ENCODE data around the gene MYMK. TPM values are rescaled to one million over a fixed set of nuclear protein-coding genes. Genes with fewer than 3 reads are reported as not detected.

MYMK gene
- total and polyA plus RNA-seq, 2 of the 4 experiments (the other 2 are of a cell fraction), result not detected

DNA sequence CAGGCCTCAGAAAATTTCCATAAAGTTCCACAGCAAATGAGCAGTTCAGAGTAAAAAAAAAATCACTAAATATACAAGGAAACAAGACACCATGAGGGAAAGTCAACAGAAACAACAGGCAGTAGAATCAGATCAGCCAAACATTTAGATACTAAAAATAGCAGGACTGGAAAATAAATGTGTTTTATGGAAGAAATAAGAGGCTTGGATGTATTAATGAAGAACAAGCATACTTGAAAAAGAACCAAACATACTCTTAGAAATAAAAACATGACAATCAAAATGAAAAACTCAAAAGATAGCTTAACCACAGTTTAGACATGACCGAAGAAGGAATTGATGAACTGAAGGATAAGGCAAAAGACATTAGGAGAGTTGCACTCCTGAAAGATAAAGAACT is 22.6 kb downstream of the MYMK start:
- H3K56ac ChIP-seq (ENCODE audit: extremely low read depth, insufficient read depth, low read length), result no peak overlapping the region
- dilution Hi-C loops (cut with HindIII; ENCODE audit: low sequenced_read_pairs, unreplicated experiment), result no loop called here

More for the DNA sequence above, 22.6 kb downstream of the MYMK start:
- no TSS peak for BruUV-seq (replicated peaks)
- Histone ChIP-seq H3K4me2 (ENCODE audit: low read depth, low read length) (no peak overlapping the region), H3K14ac (replicated peaks; ENCODE audit: low read depth, low read length) (no peak overlapping the region), H3K79me1 (ENCODE audit: low read depth in 1 of 2, low read length in 2 of 2) (no peaks in the 10 kb centered on the region), H4K5ac (ENCODE audit: low read depth, low read length) (no peak overlapping the region), H4K91ac (ENCODE audit: insufficient read depth, low read depth, low read length) (no peak overlapping the region), H2AK5ac (ENCODE audit: low read depth, low read length) (no peak overlapping the region), H2BK15ac (ENCODE audit: low read depth, low read length) (no peak overlapping the region), H2BK120ac (ENCODE audit: low read depth, low read length) (no peak overlapping the region), H3K4me3 (ENCODE audit: insufficient read depth, low read depth, low read length) (no peak overlapping the region), H4K8ac (ENCODE audit: low read depth in 2 of 2, low read length in 2 of 2) (no peak overlapping the region), H3K9me3 (ENCODE audit: control insufficient read depth, insufficient read depth, low read length) (peaks cover 11% of the 10 kb centered on the region), H3K4ac (ENCODE audit: low read depth, low read length) (no peak overlapping the region), H2BK20ac (ENCODE audit: low read depth, low read length) (no peak overlapping the region), H4K20me1 (ENCODE audit: insufficient read depth, low read length) (no peaks in the 10 kb centered on the region), H3K4me1 (ENCODE audit: control insufficient read depth, insufficient read depth, low read length) (peaks cover 5% of the 10 kb centered on the region; the same call in 1 of the 2 replicates), H2AFZ (replicated peaks; ENCODE audit: low read length, poor library complexity) (no peak overlapping the region), H2BK5ac (ENCODE audit: low read depth, low read length, poor library complexity, severe bottlenecking) (no peak overlapping the region), H3K27ac (ENCODE audit: insufficient read depth, low read length) (no peak overlapping the region), H3K9ac (ENCODE audit: low read depth, low read length) (no peak overlapping the region), H3K18ac (ENCODE audit: low read depth, low read length) (no peak overlapping the region), H3K23ac (ENCODE audit: low read depth, low read length) (no peak overlapping the region), H3K9me1 (ENCODE audit: insufficient read depth, low read length) (peaks cover 5% of the 10 kb centered on the region; the same call in 1 of the 2 replicates), H3K36me3 (ENCODE audit: control insufficient read depth, insufficient read depth, low read length) (no peaks in the 10 kb centered on the region), H2AK9ac (replicated peaks; ENCODE audit: low read depth, low read length, poor library complexity) (no peak overlapping the region), H3K27me3 (ENCODE audit: control insufficient read depth, insufficient read depth, low read length) (peaks cover 28% of the 10 kb centered on the region)
- ChIA-PET CTCF (no interaction called here), POLR2A (ENCODE audit: unreplicated experiment) (interaction anchor here (0.6 kb wide), 1 partner anchor 19 kb away, joined by 3 read pairs; no protein-coding TSS in a partner anchor)
- TF ChIP-seq MXI1 (IDR thresholded peaks at IDR 0.05; ENCODE audit: borderline replicate concordance, low read depth, low read length) (no peak), MAFK (IDR thresholded peaks at IDR 0.05; ENCODE audit: low read depth, low read length) (no peak), MAZ (IDR thresholded peaks at IDR 0.05; ENCODE audit: borderline replicate concordance, low read depth, low read length) (no peak), BHLHE40 (IDR thresholded peaks at IDR 0.05; ENCODE audit: low read depth, low read length) (no peak), RCOR1 (IDR thresholded peaks at IDR 0.05; ENCODE audit: insufficient replicate concordance, low read length) (no peak), ELK1 (IDR thresholded peaks at IDR 0.05; ENCODE audit: borderline replicate concordance, low read depth, low read length) (no peak), USF2 (IDR thresholded peaks at IDR 0.05; ENCODE audit: low read depth, low read length) (no peak), RFX5 (IDR thresholded peaks at IDR 0.05; ENCODE audit: low read depth, low read length) (no peak), POLR2A (IDR thresholded peaks at IDR 0.05; ENCODE audit: low read depth, low read length) (no peak), SMC3 (IDR thresholded peaks at IDR 0.05; ENCODE audit: low read depth, low read length) (no peak), FOS (IDR thresholded peaks at IDR 0.05; ENCODE audit: low read depth, low read length) (no peak), NFE2L2 (IDR thresholded peaks at IDR 0.05; ENCODE audit: low read depth, low read length) (no peak)
- DNase-seq (no peak), ATAC-seq (ENCODE audit: low read depth) (no peak)
- WGBS, 2 experiments (ENCODE audit: extremely low coverage in 2 of 2, insufficient read length in 1 of 2), result 100% methylated on average over 1 of the region's 1 CpG; no CpG with 5 or more reads in 1 of the 2 experiments
- intact Hi-C loops (cut with micrococcal nuclease) (no loop called here), in situ Hi-C loops (cut with MboI; ENCODE audit: low sequenced_read_pairs) (no loop called here)
